HG02870 (cell line): ENCODE measurements around the gene SHROOM3.

ENCODE experiments used
- ATAC-seq: cut with Tn5 transposase; IDR thresholded peaks from one replicate; pipeline ENCODE4 v1.9.1; 2021; ENCODE audit warnings: mild to moderate bottlenecking, moderate library complexity; ENCODE audit not compliant: unreplicated experiment

SHROOM3 gene

DNA sequence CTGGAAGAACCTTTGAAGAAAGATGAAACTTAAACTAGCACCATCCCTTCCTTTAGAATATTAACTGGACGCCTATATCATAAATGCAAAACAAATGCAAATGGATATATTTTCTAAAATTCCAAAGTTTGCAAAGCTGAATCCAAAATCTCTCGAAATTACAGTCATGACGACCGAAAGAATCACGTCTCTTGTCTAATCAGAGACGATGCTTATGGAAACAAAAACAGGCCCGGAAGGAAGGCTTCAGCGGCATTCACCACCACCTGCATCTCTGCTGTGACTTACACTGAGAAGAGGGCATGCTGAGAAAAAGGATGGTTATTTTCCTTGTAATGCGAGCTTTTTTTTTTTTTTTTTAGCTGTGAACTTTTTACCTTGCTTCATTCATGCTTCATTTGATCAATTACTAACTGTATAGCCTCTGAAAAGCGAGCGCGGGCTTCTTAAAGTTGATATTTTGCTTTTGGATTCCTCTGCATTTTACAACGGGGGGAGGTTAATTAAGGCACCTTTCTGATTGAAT, 253.7 kb downstream of the SHROOM3 start:
- ATAC-seq, result peak; percentile 8

DNA sequence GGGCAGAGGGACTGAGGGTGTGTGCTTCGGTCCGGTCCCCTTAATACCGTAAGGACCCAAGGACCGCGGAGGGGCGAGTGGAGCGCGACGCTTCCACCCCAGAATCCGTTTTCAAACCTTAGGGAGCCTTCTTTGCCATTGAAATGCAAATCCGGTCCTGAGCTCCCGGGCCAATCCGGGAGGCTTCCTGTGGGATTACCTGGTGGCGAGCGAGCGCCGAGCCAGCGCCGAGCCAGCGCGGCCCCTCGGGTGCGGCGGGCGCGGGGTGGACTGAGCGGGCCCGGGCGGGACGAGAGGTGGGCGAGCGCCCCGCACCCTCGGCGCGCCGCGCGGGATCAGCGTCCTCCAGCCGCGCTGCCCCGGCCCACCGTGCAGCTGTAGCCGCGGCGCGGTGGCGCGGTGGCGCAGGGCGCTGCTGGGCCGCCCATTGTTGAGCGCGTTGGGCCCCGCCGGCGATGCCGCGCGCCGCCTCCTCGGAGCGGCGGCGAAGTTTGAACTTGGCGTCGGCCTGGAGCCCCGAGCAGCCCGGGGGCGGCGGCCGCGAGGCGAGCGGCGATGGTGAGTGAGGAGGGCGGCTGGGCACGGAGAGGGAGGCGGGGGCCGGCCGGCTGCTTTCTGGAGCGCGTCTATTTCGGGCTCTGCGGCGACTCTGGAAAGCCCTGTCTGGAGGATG, 254.3 kb downstream of the SHROOM3 start:
- ATAC-seq, result peak; percentile 46

DNA sequence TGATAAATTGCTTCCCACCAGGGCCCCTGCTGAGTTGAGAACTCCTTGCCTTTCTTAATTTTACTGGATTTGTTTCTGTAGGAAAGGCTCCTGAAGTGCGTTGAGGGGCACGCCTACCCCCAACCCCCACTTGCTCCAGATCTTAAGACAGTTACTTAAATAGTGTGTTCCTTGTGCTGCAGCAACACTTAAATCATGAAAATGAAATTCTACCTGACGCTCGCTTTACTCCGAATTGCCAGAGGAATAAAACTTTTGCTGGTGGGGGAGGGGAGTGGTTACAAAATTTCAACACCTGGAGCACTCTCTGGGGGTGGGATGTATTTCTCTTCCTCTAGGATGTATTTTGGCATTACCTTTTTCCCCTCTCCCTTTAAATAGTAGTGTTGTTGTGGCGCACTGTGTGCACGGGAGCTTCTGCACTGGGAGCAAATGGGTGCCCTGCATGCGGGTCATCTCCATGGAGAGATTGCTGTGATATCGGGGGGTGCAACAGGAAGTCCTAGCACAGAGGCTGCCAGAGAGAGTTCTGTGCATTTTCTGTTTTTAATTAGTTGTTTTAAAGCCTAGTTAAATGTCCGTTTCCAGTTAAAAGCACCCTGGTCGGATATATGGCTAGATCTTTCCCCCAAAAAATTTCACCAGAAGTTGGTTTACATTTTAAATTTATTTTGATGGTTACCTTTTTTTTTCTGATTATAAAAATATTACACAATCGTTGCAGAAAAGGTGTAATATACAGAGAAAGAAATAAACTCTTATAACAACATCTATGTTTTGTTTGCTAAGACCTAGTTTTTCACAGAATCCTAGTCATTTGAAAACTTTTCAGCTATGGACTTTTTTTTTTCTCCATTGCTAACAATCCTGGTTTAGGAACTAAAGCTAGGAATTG, 255.2 kb downstream of the SHROOM3 start:
- no peak for ATAC-seq

GRCh38 chr4:76690906-76691275, 255.9 kb downstream of the SHROOM3 start:
- ATAC-seq, result no peak

DNA sequence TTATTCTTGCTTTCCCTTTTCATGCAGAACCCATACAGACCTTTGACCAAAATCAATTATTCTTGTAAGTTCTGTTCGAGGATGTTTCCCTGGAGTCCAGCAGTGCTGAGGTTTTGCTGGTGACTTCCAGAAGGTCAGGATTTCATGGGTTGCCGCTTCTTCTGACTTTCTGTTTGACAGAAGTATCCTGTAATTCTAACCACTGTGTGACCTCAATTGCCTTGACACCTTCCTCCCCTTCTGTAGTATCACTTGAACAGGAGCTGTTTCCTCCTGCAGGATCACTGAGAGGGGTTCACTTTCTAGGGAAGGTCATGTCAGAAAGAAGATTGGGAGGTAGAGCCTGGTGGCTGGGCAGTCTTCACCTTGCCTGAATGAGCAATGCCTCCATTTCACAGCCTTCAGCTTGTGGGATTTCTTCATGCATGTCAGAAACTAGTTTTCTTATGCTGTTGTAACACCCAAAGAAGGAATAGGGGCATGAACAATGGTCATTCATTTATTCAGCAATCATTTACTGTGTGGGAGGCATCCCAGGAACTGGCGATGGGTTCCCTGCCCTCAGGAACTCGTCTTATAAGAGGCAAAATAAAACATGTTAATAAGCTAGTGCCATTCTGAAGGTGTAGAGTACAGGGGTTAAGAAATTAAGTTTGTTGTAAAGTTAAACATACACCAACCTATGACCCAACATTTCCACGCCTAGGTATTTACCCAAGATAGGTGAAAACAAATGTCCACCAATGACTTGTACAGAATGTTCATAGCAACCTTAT, 257.0 kb downstream of the SHROOM3 start:
- ATAC-seq, result no peak

- no peak for ATAC-seq
Observed at GRCh38 chr4:76692761-76693160, 257.7 kb downstream of the SHROOM3 start.

DNA sequence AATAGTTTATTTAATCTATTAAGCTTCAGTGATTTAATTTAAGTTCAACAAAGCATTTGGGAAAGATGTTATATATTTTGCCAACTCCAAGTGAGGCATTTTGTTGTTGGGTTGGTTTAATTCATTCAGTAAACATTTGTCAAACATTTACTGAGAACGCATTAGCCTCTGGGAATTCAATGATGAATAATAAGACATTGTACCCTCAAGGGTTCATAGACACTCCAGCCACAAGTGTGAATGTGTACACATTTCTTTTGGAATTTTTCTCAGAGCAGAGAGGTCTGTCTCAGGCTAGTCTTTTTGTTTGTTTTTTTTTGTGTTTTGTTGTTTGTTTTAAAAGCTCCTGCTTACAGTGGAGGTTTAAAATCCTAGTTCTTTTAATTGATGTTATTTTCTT, 259.0 kb downstream of the SHROOM3 start:
- no peak for ATAC-seq

DNA sequence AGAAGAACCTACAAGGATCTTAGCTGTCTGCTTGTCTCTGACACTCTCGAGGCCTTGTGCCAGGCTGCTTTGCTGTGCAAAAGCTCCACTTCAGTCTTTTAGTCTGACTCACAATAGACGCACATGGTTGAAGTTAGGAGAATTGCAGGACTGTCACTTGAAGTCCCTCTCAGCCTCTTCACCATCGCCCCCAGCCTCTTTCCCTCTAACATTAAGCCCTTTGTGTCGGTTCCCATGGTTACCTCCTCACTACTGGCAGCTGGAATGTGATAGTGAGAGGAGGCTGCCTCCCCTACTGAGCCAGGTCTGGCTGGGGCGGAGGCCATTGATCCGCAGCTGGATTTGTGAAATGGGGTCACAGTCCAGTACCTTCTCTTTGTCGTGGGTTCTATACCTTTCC, 261.1 kb downstream of the SHROOM3 start:
- ATAC-seq, result no peak

DNA sequence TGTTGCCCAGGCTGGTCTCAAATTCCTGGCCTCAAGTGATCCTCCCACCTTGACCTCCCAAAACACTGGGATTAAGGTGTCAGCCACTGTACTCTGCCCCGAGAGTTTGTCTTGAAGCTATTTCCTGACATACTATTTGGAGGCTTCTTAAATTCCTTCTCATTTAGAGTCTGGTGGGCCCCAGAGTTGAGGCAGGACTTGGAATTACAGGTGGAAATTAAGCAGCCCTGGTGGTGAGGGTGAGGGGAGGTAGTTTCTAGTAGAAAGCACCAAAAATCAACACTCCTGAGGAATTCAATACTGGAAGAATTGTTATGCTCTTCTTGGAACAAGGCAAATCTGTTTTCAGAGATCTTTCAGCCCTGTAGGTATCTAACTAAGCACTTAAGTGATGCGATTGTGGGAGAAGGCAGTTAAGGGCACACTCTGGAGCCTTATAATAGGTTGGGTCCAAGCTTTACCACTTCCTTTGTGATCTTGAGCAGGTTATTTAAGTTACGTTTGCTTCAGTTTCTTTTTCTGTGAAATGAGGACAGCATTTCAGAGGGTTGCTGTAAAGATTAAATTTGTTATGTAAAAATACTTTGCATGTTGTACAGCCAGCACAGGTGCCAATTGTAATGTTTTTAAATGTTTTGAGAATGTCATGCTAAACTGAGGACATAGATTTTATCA, 262.2 kb downstream of the SHROOM3 start:
- ATAC-seq, result peak; percentile 74

DNA sequence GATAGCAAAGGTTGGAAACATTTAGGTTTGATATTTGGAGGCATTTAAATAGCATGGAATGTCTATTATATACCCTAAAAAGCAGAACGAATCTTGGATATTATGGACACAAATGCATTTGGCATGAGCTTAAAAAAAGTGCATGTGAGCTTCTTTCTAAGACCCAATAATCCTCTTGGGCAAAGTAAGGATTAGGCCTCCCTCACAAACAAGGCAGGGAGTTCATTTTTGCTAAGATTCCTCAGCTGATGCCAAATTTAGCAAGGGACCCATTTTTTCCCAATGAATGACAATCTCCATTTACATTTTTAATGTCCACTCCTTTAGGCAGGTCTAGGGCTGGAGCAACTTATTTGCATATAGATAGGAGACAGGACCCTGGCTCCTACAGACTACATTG, 263.1 kb downstream of the SHROOM3 start:
- ATAC-seq, result no peak

- no peak for ATAC-seq
Observed at GRCh38 chr4:76699751-76700310, 264.8 kb downstream of the SHROOM3 start.

GRCh38 chr4:76702440-76703122, 267.6 kb downstream of the SHROOM3 start:
- ATAC-seq, result no peak

- no peak for ATAC-seq
Observed at GRCh38 chr4:76703123-76703490, 268.1 kb downstream of the SHROOM3 start.

- no peak for ATAC-seq
Observed at GRCh38 chr4:76703676-76704075, 268.6 kb downstream of the SHROOM3 start.

GRCh38 chr4:76704133-76704881, 269.3 kb downstream of the SHROOM3 start:
- no peak for ATAC-seq

GRCh38 chr4:76705472-76705871, 270.4 kb downstream of the SHROOM3 start:
- no peak for ATAC-seq

DNA sequence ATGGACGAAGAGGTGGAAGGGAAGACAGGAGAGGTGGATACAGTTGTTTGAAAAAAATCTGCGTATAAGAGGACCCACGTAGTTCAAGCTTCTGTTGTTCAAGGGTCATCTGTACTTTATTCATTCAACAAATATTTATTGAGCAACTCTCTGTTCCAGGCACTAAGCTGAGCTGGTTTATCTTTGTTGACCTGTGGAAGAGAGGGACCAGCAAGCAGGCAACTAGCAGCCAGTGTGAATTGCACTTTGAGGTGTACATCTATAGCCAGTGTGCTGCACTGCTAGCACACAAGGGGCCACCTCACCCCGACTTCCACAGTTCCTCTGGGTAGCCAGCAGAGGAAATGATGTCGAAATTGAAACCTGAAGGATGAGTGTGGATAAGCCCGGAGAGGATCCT, 271.6 kb downstream of the SHROOM3 start:
- no peak for ATAC-seq

DNA sequence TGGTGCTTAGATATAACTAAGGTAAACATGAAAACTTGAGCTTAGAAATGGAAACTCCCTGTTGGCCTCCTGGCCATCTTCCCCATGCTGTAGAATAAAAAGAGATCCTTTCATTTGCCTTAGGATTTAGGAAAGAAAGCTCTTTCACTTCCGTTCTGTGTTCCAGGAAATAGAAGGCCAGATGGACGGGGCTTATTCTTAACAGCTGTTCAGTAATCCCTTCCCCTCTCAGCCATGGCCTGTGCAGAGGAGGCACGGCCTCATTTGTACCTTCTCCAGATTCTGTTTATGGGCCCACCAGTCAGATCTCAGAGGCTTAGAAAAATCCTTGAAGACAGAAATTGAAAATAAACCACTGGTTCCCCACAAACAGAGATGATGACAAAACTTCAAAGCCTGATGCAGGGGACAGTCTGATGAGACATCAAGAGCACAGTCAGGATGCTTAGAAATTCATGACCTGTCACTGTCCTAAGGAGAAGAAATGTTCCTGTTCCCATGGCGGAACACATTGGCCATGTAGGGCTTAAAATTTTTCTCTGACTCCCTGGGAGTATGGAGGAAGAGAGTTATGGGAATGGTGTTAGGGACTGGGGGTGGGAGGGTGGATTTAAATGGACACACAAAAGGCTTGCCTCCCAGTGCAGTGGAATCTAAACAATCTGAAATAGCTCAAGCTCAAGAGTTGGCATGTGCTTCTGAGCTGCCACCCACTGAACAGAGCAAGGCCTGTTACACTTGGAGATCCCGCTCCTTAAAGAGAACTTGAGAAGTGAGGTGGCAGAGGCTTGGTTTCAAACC, 274.1 kb downstream of the SHROOM3 start:
- no peak for ATAC-seq

DNA sequence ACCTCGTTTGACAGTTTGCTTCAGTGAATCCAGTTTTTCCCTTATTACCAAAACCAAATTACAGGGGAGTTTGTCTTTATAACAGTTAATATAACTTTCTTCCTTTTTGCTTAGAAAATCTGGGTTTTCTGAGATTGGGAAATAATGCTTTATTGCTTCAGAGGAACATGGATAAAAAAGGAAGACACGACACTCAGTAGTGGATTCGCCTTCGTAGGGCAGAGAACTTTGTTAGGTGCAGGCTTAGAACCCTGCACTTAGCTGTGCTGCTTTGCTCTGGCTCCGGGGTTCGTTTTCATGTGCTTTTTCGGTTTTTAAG, 274.7 kb downstream of the SHROOM3 start:
- ATAC-seq, result no peak
